Spinal cord (tissue), 10 donors: ENCODE measurements around the gene SMIM17. TPM values are rescaled to one million over a fixed set of nuclear protein-coding genes. Genes with fewer than 3 reads are reported as not detected.

Source experiments
- DNase-seq, 6 donors: peaks; one replicate each; pipeline versions ENCODE4 v3.0.0 to v3.0.0-alpha.2; 2013 to 2015; ENCODE audit warnings: low spot score in 6 of 6, low read depth in 4 of 6
- H3K27ac ChIP-seq: one replicate; pipeline ENCODE4 v1.5.1; 2013; ENCODE audit warnings: low read depth, low read length, control low read depth
- H3K27me3 ChIP-seq: one replicate; pipeline ENCODE4 v1.6.1; 2013; ENCODE audit warnings: low read length; ENCODE audit not compliant: control insufficient read depth, insufficient read depth
- H3K36me3 ChIP-seq: one replicate; pipeline ENCODE4 v1.6.1; 2013; ENCODE audit warnings: low read length; ENCODE audit not compliant: control insufficient read depth, insufficient read depth
- H3K4me1 ChIP-seq: one replicate; pipeline ENCODE4 v1.6.1; 2013; ENCODE audit warnings: low read length; ENCODE audit not compliant: control insufficient read depth, insufficient read depth
- H3K4me3 ChIP-seq: one replicate; pipeline ENCODE4 v1.5.1; 2013; ENCODE audit warnings: low read depth, low read length, control low read depth
- H3K9me3 ChIP-seq: one replicate; pipeline ENCODE4 v1.6.1; 2013; ENCODE audit warnings: low read length; ENCODE audit not compliant: control insufficient read depth, insufficient read depth
- WGBS: methylation state at CpG from one replicate; pipeline ENCODE4 v1.1.5; 2013; ENCODE audit warnings: missing lambda C conversion rate; ENCODE audit not compliant: insufficient coverage; 5-methylcytosine and 5-hydroxymethylcytosine counted together
- polyA plus RNA-seq, 2 donors: library from polyadenylated mRNA; unstranded; fragments of 120-200 nt; gene quantifications; one replicate each; pipeline ENCODE4 v1.2.1, GENCODE V29; 2013; ENCODE audit not compliant: insufficient read length in 2 of 2
- total RNA-seq, 2 donors: library from RNA; depleted of rRNA in 1 of 2; stranded (reverse); fragments of 120-200 nt in 1 of 2; fragments of >200 nt in 1 of 2; gene quantifications; one replicate each; pipeline versions ENCODE4 v1.2.3 to v1.2.4, GENCODE V29; 2013 to 2014
- donor health status: healthy.

The SMIM17 gene
- total and polyA plus RNA-seq, 4 donors: 13.8 to 84.2 (median 58.5) TPM

GRCh38 chr19:56692206-56692895, 49.4 kb downstream of the SMIM17 start:
- no peak overlapping the region for H3K4me3 ChIP-seq
- no peak overlapping the region for H3K27ac ChIP-seq
- 11% methylated on average over 3 of the region's 8 CpGs for WGBS
- peak in 2 of 6 donors; percentile 78 to 92 for DNase-seq
- no peaks in the 10 kb centered on the region for H3K27me3 ChIP-seq
- H3K9me3 ChIP-seq: no peaks in the 10 kb centered on the region
- H3K4me1 ChIP-seq: peaks cover 14% of the 10 kb centered on the region
- H3K36me3 ChIP-seq: no peaks in the 10 kb centered on the region

- H3K4me3 ChIP-seq: no peak overlapping the region
- peak in 2 of 6 donors; percentile 81 to 95 for DNase-seq
- peaks cover 2% of the 10 kb centered on the region for H3K9me3 ChIP-seq
- H3K27ac ChIP-seq: no peak overlapping the region
- no peaks in the 10 kb centered on the region for H3K27me3 ChIP-seq
- WGBS: 40% methylated on average over 1 of the region's 3 CpGs
- no peaks in the 10 kb centered on the region for H3K36me3 ChIP-seq
- H3K4me1 ChIP-seq: peaks cover 4% of the 10 kb centered on the region
Measured at GRCh38 chr19:56699552-56699951, 56.6 kb downstream of the SMIM17 start.

GRCh38 chr19:56701895-56702294, 58.9 kb downstream of the SMIM17 start:
- no CpG with 5 or more reads among the region's 1 CpG for whole genome bisulfite sequencing
- no peak for DNase-seq

GRCh38 chr19:56705939-56706338, 63.0 kb downstream of the SMIM17 start:
- WGBS: no CpG with 5 or more reads among the region's 1 CpG
- Histone ChIP-seq H3K36me3 (no peaks in the 10 kb centered on the region), H3K9me3 (peaks cover 2% of the 10 kb centered on the region), H3K27ac (no peak overlapping the region), H3K4me1 (no peaks in the 10 kb centered on the region), H3K27me3 (no peaks in the 10 kb centered on the region), H3K4me3 (no peak overlapping the region)
- no peak for DNase-seq

More at GRCh38 chr19:56701895-56702294, 58.9 kb downstream of the SMIM17 start:
- H3K9me3 ChIP-seq: peaks cover 2% of the 10 kb centered on the region
- H3K4me1 ChIP-seq: no peaks in the 10 kb centered on the region
- no peak overlapping the region for H3K27ac ChIP-seq
- no peaks in the 10 kb centered on the region for H3K27me3 ChIP-seq
- H3K36me3 ChIP-seq: no peaks in the 10 kb centered on the region
- H3K4me3 ChIP-seq: no peak overlapping the region

Other genes with a start within 250 kb of the SMIM17 start
- 1 to 10 TPM; 7.7 to 8.7 TPM for gene ZNF582, start 249.6 kb upstream of the SMIM17 start, total RNA-seq
- gene ZNF582, start 249.6 kb upstream of the SMIM17 start, polyA plus RNA-seq: 1 to 10 TPM; 5.3 to 7.2 TPM
- gene ZNF583, start 238.8 kb upstream of the SMIM17 start, total RNA-seq: 10 to 100 TPM; 20.0 to 22.2 TPM
- gene ZNF583, start 238.8 kb upstream of the SMIM17 start, polyA plus RNA-seq: 10 to 100 TPM; 13.5 to 14.0 TPM
- 10 to 100 TPM; 16.7 to 19.4 TPM for gene ZNF667, start 165.8 kb upstream of the SMIM17 start, total RNA-seq
- 10 to 100 TPM; 18.9 to 19.8 TPM for gene ZNF667, start 165.8 kb upstream of the SMIM17 start, polyA plus RNA-seq
- gene ZNF471, start 135.3 kb upstream of the SMIM17 start, total RNA-seq: 10 to 100 TPM; 15.5 to 16.3 TPM
- 10 to 100 TPM; 19.5 to 30.5 TPM for gene ZNF471, start 135.3 kb upstream of the SMIM17 start, polyA plus RNA-seq
- 10 to 100 TPM; 15.6 to 22.5 TPM for gene ZFP28, start 104.2 kb upstream of the SMIM17 start, total RNA-seq
- 10 to 100 TPM; 22.1 to 25.8 TPM for gene ZFP28, start 104.2 kb upstream of the SMIM17 start, polyA plus RNA-seq
- gene ZNF470, start 75.7 kb upstream of the SMIM17 start, total RNA-seq: 10 to 100 TPM; 13.5 to 18.1 TPM
- 10 to 100 TPM; 15.9 to 19.3 TPM for gene ZNF470, start 75.7 kb upstream of the SMIM17 start, polyA plus RNA-seq
- 1 to 10 TPM; 8.9 TPM for gene ZNF71, start 47.9 kb upstream of the SMIM17 start, total RNA-seq
- gene ZNF71, start 47.9 kb upstream of the SMIM17 start, polyA plus RNA-seq: 10 to 100 TPM; 11.6 to 12.2 TPM
- 1 to 10 TPM; 4.1 to 5.2 TPM for gene ZNF835, start 28.6 kb downstream of the SMIM17 start, total RNA-seq
- gene ZNF835, start 28.6 kb downstream of the SMIM17 start, polyA plus RNA-seq: 10 to 100 TPM in 1 of 2 donors, 1 to 10 TPM in 1; 6.6 to 10.3 TPM
- 100 to 1,000 TPM; 160 to 444 TPM for gene PEG3, start 197.6 kb downstream of the SMIM17 start, total RNA-seq
- gene PEG3, start 197.6 kb downstream of the SMIM17 start, polyA plus RNA-seq: 100 to 1,000 TPM; 195 to 265 TPM
- 1 to 10 TPM; 6.6 to 7.8 TPM for gene ZIM2, start 197.6 kb downstream of the SMIM17 start, total RNA-seq
- gene ZIM2, start 197.6 kb downstream of the SMIM17 start, polyA plus RNA-seq: 1 to 10 TPM; 3.1 to 6.5 TPM